IMR-90 (cell line): ENCODE results near the gene CCDC87. TPM values are rescaled to one million over a fixed set of nuclear protein-coding genes. Genes with fewer than 3 reads are reported as not detected.

Source experiments
- ATAC-seq: fragments of 200-7000 bp; cut with Tn5 transposase; 2 replicates; pipeline ENCODE4 v1.9.1; 2020; ENCODE audit warnings: low read depth, mild to moderate bottlenecking, moderate library complexity
- BruUV-seq: library from RNA; stranded (reverse); fragments of 400-500 nt; replicated peaks from 2 replicates; lab custom pipeline; 2021; lab: Mats Ljungman, UMichigan
- CTCF ChIA-PET: fragments of 300-600 bp; formaldehyde crosslinking; extraction: SDS; loops from one replicate; lab custom pipeline; 2021; ENCODE audit warnings: antibody characterized with exemption; lab: Yijun Ruan, JAX
- POLR2A ChIA-PET: fragments of 300-600 bp; sonication (Branson Sonifier 250); formaldehyde crosslinking; loops from one replicate; lab custom pipeline; 2022; ENCODE audit warnings: antibody characterized with exemption; ENCODE audit not compliant: unreplicated experiment; lab: Charles Lee
- DNase-seq: peaks from one replicate; pipeline ENCODE4 v3.0.0; 2013
- H2AFZ ChIP-seq: replicated peaks from 2 replicates; pipeline ENCODE3; 2013; ENCODE audit warnings: low read length, mild to moderate bottlenecking; ENCODE audit not compliant: poor library complexity
- H2AK5ac ChIP-seq: 2 replicates; pipeline ENCODE4 v1.6.1; 2013; ENCODE audit warnings: low read depth, low read length, inconsistent platforms
- H2AK9ac ChIP-seq: replicated peaks from 2 replicates; pipeline ENCODE3; 2013; ENCODE audit warnings: mild to moderate bottlenecking, low read depth, low read length, moderate library complexity; ENCODE audit not compliant: poor library complexity
- H2BK120ac ChIP-seq: 2 replicates; pipeline ENCODE4 v1.6.1; 2013; ENCODE audit warnings: low read depth, low read length, inconsistent platforms
- H2BK15ac ChIP-seq: 3 replicates; pipeline ENCODE4 v1.6.1; 2013; ENCODE audit warnings: low read depth, low read length, inconsistent platforms
- H2BK20ac ChIP-seq: 2 replicates; pipeline ENCODE4 v1.6.1; 2013; ENCODE audit warnings: low read depth, mild to moderate bottlenecking, inconsistent platforms, low read length, moderate library complexity
- H2BK5ac ChIP-seq: 2 replicates; pipeline ENCODE4 v1.6.1; 2013; ENCODE audit warnings: mild to moderate bottlenecking, low read depth, low read length, inconsistent platforms; ENCODE audit not compliant: poor library complexity, severe bottlenecking
- H3K14ac ChIP-seq: replicated peaks from 2 replicates; pipeline ENCODE4 v1.6.1; 2013; ENCODE audit warnings: low read depth, low read length, inconsistent platforms
- H3K18ac ChIP-seq: 2 replicates; pipeline ENCODE4 v1.6.1; 2013; ENCODE audit warnings: low read depth, low read length, control low read depth
- H3K23ac ChIP-seq: 2 replicates; pipeline ENCODE4 v1.6.1; 2013; ENCODE audit warnings: low read depth, low read length, inconsistent platforms
- H3K27ac ChIP-seq: 2 replicates; pipeline ENCODE4 v1.5.1; 2013; ENCODE audit warnings: mild to moderate bottlenecking, control low read depth, low read length; ENCODE audit not compliant: insufficient read depth
- H3K27me3 ChIP-seq: 2 replicates; pipeline ENCODE4 v1.6.1; 2013; ENCODE audit warnings: low read length; ENCODE audit not compliant: control insufficient read depth, insufficient read depth
- H3K36me3 ChIP-seq: 2 replicates; pipeline ENCODE4 v1.6.1; 2013; ENCODE audit warnings: low read length, mixed read lengths; ENCODE audit not compliant: control insufficient read depth, insufficient read depth
- H3K4ac ChIP-seq: 2 replicates; pipeline ENCODE4 v1.6.1; 2013; ENCODE audit warnings: low read depth, low read length, inconsistent platforms
- H3K4me1 ChIP-seq: 2 replicates; pipeline ENCODE4 v1.6.1; 2013; ENCODE audit warnings: low read length, mixed read lengths; ENCODE audit not compliant: control insufficient read depth, insufficient read depth
- H3K4me2 ChIP-seq: 2 replicates; pipeline ENCODE4 v1.6.1; 2013; ENCODE audit warnings: low read depth, mild to moderate bottlenecking, control low read depth, low read length, moderate library complexity
- H3K4me3 ChIP-seq: 2 replicates; pipeline ENCODE4 v1.5.1; 2013; ENCODE audit warnings: low read depth, mild to moderate bottlenecking, control low read depth, low read length, moderate library complexity; ENCODE audit not compliant: insufficient read depth
- H3K56ac ChIP-seq: 2 replicates; pipeline ENCODE4 v1.6.1; 2013; ENCODE audit warnings: low read length, inconsistent platforms; ENCODE audit not compliant: insufficient read depth; ENCODE audit errors: extremely low read depth
- H3K79me1 ChIP-seq, 2 experiments: 2 replicates each; pipeline ENCODE4 v1.6.1; 2013; ENCODE audit warnings: low read length in 2 of 2, inconsistent platforms in 1 of 2, low read depth in 1 of 2
- H3K9ac ChIP-seq: 2 replicates; pipeline ENCODE4 v1.6.1; 2013; ENCODE audit warnings: low read depth, low read length, control low read depth
- H3K9me1 ChIP-seq: 2 replicates; pipeline ENCODE4 v1.6.1; 2013; ENCODE audit warnings: low read length, inconsistent platforms; ENCODE audit not compliant: insufficient read depth
- H3K9me3 ChIP-seq: 2 replicates; pipeline ENCODE4 v1.6.1; 2013; ENCODE audit warnings: low read length; ENCODE audit not compliant: control insufficient read depth, insufficient read depth
- H4K20me1 ChIP-seq: 2 replicates; pipeline ENCODE4 v1.6.1; 2013; ENCODE audit warnings: low read length, inconsistent platforms; ENCODE audit not compliant: insufficient read depth
- H4K5ac ChIP-seq: 2 replicates; pipeline ENCODE4 v1.6.1; 2013; ENCODE audit warnings: mild to moderate bottlenecking, low read depth, low read length, control low read depth
- H4K8ac ChIP-seq, 2 experiments: 2 replicates each; pipeline ENCODE4 v1.6.1; 2013; ENCODE audit warnings: low read depth in 2 of 2, low read length in 2 of 2, control low read depth in 1 of 2, inconsistent platforms in 1 of 2
- H4K91ac ChIP-seq: 2 replicates; pipeline ENCODE4 v1.6.1; 2013; ENCODE audit warnings: low read depth, low read length, inconsistent platforms; ENCODE audit not compliant: insufficient read depth
- BHLHE40 ChIP-seq: fragments of 150-350 bp; IDR thresholded peaks from 2 replicates; pipeline ENCODE4 v1.6.1; 2016; ENCODE audit warnings: mild to moderate bottlenecking, low read depth, low read length
- CEBPB ChIP-seq: IDR thresholded peaks from 2 replicates; pipeline ENCODE4 v1.6.1; 2012; ENCODE audit warnings: low read depth, low read length, improper control_type of control experiment
- CHD1 ChIP-seq: IDR thresholded peaks from 2 replicates; pipeline ENCODE4 v1.6.1; 2012; ENCODE audit warnings: low read depth, low read length, improper control_type of control experiment
- CTCF ChIP-seq: conservative IDR thresholded peaks from 2 replicates; pipeline ENCODE4 v1.5.1; 2012; ENCODE audit warnings: mild to moderate bottlenecking, low read depth, low read length, improper control_type of control experiment
- ELK1 ChIP-seq: fragments of 150-350 bp; IDR thresholded peaks from 2 replicates; pipeline ENCODE4 v1.6.1; 2016; ENCODE audit warnings: low read depth, mild to moderate bottlenecking, low read length, moderate library complexity, borderline replicate concordance
- FOS ChIP-seq: fragments of 150-350 bp; IDR thresholded peaks from 2 replicates; pipeline ENCODE4 v1.6.1; 2016; ENCODE audit warnings: low read depth, low read length
- MAFK ChIP-seq: IDR thresholded peaks from 2 replicates; pipeline ENCODE4 v1.6.1; 2012; ENCODE audit warnings: low read depth, low read length, improper control_type of control experiment
- MAZ ChIP-seq: IDR thresholded peaks from 2 replicates; pipeline ENCODE4 v1.6.1; 2012; ENCODE audit warnings: low read depth, mild to moderate bottlenecking, low read length, improper control_type of control experiment, moderate library complexity, borderline replicate concordance
- MXI1 ChIP-seq: IDR thresholded peaks from 2 replicates; pipeline ENCODE4 v1.6.1; 2012; ENCODE audit warnings: low read depth, mild to moderate bottlenecking, low read length, moderate library complexity, borderline replicate concordance
- NFE2L2 ChIP-seq: fragments of 150-350 bp; IDR thresholded peaks from 2 replicates; pipeline ENCODE4 v1.6.1; 2016; ENCODE audit warnings: low read depth, mild to moderate bottlenecking, low read length
- POLR2A ChIP-seq: IDR thresholded peaks from 2 replicates; pipeline ENCODE4 v1.6.1; 2012; ENCODE audit warnings: mild to moderate bottlenecking, low read depth, low read length
- RAD21 ChIP-seq: IDR thresholded peaks from 2 replicates; pipeline ENCODE4 v1.6.1; 2012; ENCODE audit warnings: low read length, improper control_type of control experiment
- RCOR1 ChIP-seq: IDR thresholded peaks from 2 replicates; pipeline ENCODE4 v1.6.1; 2012; ENCODE audit warnings: mild to moderate bottlenecking, low read length, improper control_type of control experiment; ENCODE audit not compliant: insufficient replicate concordance
- RFX5 ChIP-seq: IDR thresholded peaks from 2 replicates; pipeline ENCODE4 v1.8.0; 2012; ENCODE audit warnings: low read depth, mild to moderate bottlenecking, low read length, moderate library complexity
- SMC3 ChIP-seq: fragments of 150-350 bp; IDR thresholded peaks from 2 replicates; pipeline ENCODE4 v1.6.1; 2016; ENCODE audit warnings: low read depth, mild to moderate bottlenecking, antibody characterized with exemption, low read length, moderate library complexity
- USF2 ChIP-seq: fragments of 150-350 bp; IDR thresholded peaks from 2 replicates; pipeline ENCODE4 v1.6.1; 2017; ENCODE audit warnings: mild to moderate bottlenecking, antibody characterized with exemption, low read length, low read depth
- WGBS, 2 experiments: methylation state at CpG; one replicate each; pipeline versions ENCODE4 v1.1.5 to v1.1.7; 2013; ENCODE audit warnings: missing lambda C conversion rate in 2 of 2; ENCODE audit not compliant: insufficient read length in 1 of 2; ENCODE audit errors: extremely low coverage in 2 of 2; 5-methylcytosine and 5-hydroxymethylcytosine counted together
- dilution Hi-C: fragments of 300-500 bp; cut with HindIII; formaldehyde crosslinking; loops from one replicate; pipeline ENCODE4 v1.14.3; 2018; ENCODE audit warnings: low sequenced_read_pairs; ENCODE audit not compliant: unreplicated experiment
- in situ Hi-C: fragments of 300-500 bp; cut with MboI; formaldehyde crosslinking; loops from 3 replicates; pipeline ENCODE4 v1.14.3; 2019; ENCODE audit warnings: low sequenced_read_pairs, inconsistent platforms, mixed read lengths
- intact Hi-C: fragments of 100-400 bp; cut with micrococcal nuclease; formaldehyde crosslinking; loops from 2 replicates; pipeline ENCODE4 v1.10.0; 2022
- polyA plus RNA-seq, 3 experiments: library from polyadenylated mRNA; depleted of rRNA; stranded (reverse); fragments of >200 nt; gene quantifications; 2 replicates each; pipeline ENCODE4 v1.2.3, GENCODE V29; 2012; ENCODE audit warnings: low replicate concordance in 1 of 3
- total RNA-seq: library from RNA; depleted of rRNA; stranded (reverse); fragments of >200 nt; gene quantifications from 2 replicates; pipeline ENCODE4 v1.2.3, GENCODE V29; 2012

Gene CCDC87
- total and polyA plus RNA-seq, 2 of the 4 experiments (the other 2 are of a cell fraction) = 0.18 to 0.19 TPM

- Histone ChIP-seq H2BK5ac (peak overlapping the region; percentile 6), H3K56ac (no peak overlapping the region), H3K9ac (no peak overlapping the region), H3K23ac (no peak overlapping the region), H4K20me1 (peaks cover 25% of the 10 kb centered on the region), H2BK15ac (no peak overlapping the region), H3K14ac (no peak overlapping the region), H3K4ac (no peak overlapping the region), H3K9me1 (peaks cover 23% of the 10 kb centered on the region; the same call in 1 of the 2 replicates), H2BK120ac (no peak overlapping the region), H2AK5ac (no peak overlapping the region), H4K8ac (no peak overlapping the region), H4K91ac (no peak overlapping the region), H2AFZ (no peak overlapping the region), H3K18ac (no peak overlapping the region), H3K9me3 (no peaks in the 10 kb centered on the region), H2AK9ac (peak overlapping the region; percentile 11), H3K4me1 (peaks cover 12% of the 10 kb centered on the region), H3K27me3 (no peaks in the 10 kb centered on the region), H3K36me3 (peaks cover 40% of the 10 kb centered on the region), H3K4me3 (no peak overlapping the region), H4K5ac (no peak overlapping the region), H3K27ac (no peak overlapping the region), H2BK20ac (no peak overlapping the region), H3K4me2 (no peak overlapping the region), H3K79me1 (peaks cover 14 to 41% of the 10 kb centered on the region in 2 experiments; a peak in 3 of 4 replicates)
- dilution Hi-C loops = no loop called here
- in situ Hi-C loops = no loop called here
- TF ChIP-seq MAFK (no peak), MXI1 (no peak), NFE2L2 (no peak), USF2 (no peak), CHD1 (no peak), RCOR1 (no peak), SMC3 (no peak), POLR2A (no peak), CTCF (no peak), CEBPB (no peak), FOS (no peak), RFX5 (no peak), ELK1 (no peak), BHLHE40 (no peak), MAZ (no peak), RAD21 (no peak)
- WGBS, 2 experiments = no CpG with 5 or more reads among the region's 4 CpGs
- BruUV-seq = no TSS peak
- ATAC-seq = peak; percentile 47
- ChIA-PET POLR2A (no interaction called here), CTCF (no interaction called here)
- peak; percentile 36 for DNase-seq
- intact Hi-C loops = no loop called here
Measured at GRCh38 chr11:66600631-66601233, 7.9 kb upstream of the CCDC87 start.
